Tibial artery (tissue), 4 donors: Measurements from ENCODE around the gene FAM25C.
"Not testable (repeated sequence)": the region's sequence is repeated elsewhere in the genome, so short reads cannot be mapped to it uniquely, and the experiment has no call there.

ENCODE experiments used
- DNase-seq, 2 donors: peaks; one replicate each; pipeline ENCODE4 v3.0.0-alpha.2; 2019
- H3K27ac ChIP-seq, 2 donors: fragments of 200-600 bp; sonication (generic) in 1 of 2; 1 replicate in 1 of 2; 2 replicates in 1 of 2; pipeline ENCODE4 v1.5.1; 2018 to 2019; ENCODE audit warnings: mild to moderate bottlenecking in 1 of 2
- H3K27me3 ChIP-seq, 2 donors: fragments of 200-600 bp; sonication (generic) in 1 of 2; one replicate each; pipeline versions ENCODE4 v1.5.1 to v1.6.0; 2016 to 2019
- H3K36me3 ChIP-seq, 3 donors: fragments of 200-600 bp; sonication (generic) in 2 of 3; one replicate each; pipeline ENCODE4 v1.5.1; 2016 to 2019; ENCODE audit warnings: mild to moderate bottlenecking in 2 of 3
- H3K4me1 ChIP-seq, 4 donors: fragments of 200-600 bp; sonication (generic) in 2 of 4; 1 replicate in 3 of 4; 2 replicates in 1 of 4; pipeline ENCODE4 v1.5.1; 2016 to 2019
- H3K4me3 ChIP-seq, 2 donors: fragments of 200-600 bp; sonication (generic) in 1 of 2; 1 replicate in 1 of 2; 2 replicates in 1 of 2; pipeline ENCODE4 v1.5.1; 2018 to 2019; ENCODE audit warnings: mild to moderate bottlenecking in 2 of 2
- H3K9me3 ChIP-seq, 3 donors: fragments of 200-600 bp; sonication (generic) in 1 of 3; one replicate each; pipeline ENCODE4 v1.5.1; 2016 to 2019
- intact Hi-C: fragments of 100-400 bp; cut with DNase I; formaldehyde crosslinking; loops from one replicate; pipeline ENCODE4 v1.15.0; 2023; ENCODE audit warnings: low total_unique reads

The FAM25C gene

DNA sequence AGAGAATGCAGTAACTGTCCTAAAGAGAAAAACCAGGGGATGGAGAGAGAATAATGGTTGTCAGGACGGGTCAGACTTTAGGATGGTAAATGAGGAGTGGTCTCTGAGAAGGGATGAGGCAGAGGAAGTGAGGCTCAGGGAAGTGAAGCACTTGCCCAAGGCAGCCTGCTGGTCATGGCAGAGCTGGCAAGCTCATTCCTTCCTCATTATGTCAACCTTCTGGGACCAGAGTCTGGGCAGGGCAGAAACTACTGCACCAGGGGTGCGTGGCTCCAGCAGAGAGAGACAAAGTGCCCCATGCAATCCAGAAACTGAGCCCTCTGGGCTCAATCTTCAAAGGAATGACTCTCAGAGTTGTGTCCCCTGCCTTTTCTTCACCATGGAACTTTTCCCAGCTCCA, 27.5 kb downstream of the FAM25C start:
- intact Hi-C loops, H3K36me3 ChIP-seq, H3K27me3 ChIP-seq, H3K9me3 ChIP-seq, H3K4me1 ChIP-seq, H3K27ac ChIP-seq, DNase-seq, H3K4me3 ChIP-seq: not testable (repeated sequence)

DNA sequence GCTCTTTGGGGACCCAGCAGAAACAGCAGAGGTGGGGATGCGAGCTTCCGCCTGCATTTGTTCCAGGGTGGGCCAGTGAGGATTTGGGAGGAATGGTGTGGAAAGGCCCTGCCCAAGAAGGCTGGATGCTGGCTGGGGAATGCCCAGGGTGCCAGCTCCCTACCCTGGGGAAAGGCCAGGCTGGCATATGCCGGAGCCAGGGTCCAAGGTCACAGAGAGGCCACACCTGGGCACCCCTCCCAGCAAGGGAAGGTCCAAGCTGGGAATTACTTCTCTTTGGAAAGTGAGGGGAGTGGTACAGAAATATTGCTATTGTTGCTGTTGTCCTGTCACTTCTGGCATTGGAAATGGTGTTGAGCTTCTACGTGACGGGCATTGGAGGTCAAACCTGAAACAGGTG, 28.0 kb downstream of the FAM25C start:
- H3K4me3 ChIP-seq, H3K27me3 ChIP-seq, intact Hi-C loops, H3K36me3 ChIP-seq, H3K4me1 ChIP-seq, DNase-seq, H3K27ac ChIP-seq, H3K9me3 ChIP-seq: not testable (repeated sequence)

DNA sequence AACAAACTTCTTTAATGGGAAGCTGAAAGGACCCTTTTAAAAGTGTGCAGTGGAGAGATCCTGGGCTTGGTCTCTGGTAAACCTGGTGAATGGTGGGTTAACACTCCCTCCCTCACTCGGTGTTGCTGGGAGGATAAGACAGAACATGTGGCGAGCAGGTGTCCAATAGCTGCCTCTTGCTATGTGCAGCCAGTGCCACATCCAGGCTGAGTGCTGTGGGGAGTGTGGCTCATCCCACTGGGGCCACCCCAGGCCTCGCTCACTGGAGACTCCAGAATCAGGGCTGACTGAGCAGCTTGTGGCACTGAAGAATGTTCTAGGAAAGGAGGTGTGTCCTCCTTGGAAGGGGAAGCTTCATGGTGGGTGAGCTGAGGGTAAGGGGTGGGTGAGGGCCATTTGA, 29.5 kb downstream of the FAM25C start:
- H3K27me3 ChIP-seq, H3K4me3 ChIP-seq, H3K36me3 ChIP-seq, H3K27ac ChIP-seq, H3K4me1 ChIP-seq, DNase-seq, intact Hi-C loops, H3K9me3 ChIP-seq: not testable (repeated sequence)

DNA sequence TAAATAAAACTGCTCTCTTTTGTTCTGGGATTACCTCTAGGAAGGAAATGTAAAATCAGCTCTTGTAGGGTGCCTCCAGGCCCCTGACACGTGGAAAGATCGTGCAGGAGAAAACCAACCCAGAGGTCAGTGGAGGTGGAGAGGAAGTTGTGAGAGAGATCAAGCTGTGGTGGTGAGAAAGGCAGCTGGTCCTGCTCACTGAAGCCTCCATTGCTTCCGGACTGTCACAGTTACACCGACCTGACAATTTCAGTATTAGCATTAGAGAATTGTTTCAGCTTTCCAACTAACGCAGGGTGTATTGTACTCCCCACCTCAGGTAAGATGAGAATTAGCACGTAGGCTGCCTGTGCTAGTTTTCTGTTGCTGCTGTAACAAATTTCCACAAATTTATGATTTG, 30.6 kb downstream of the FAM25C start:
- H3K27me3 ChIP-seq, H3K9me3 ChIP-seq, H3K27ac ChIP-seq, intact Hi-C loops, H3K4me3 ChIP-seq, H3K4me1 ChIP-seq, H3K36me3 ChIP-seq, DNase-seq: not testable (repeated sequence)

DNA sequence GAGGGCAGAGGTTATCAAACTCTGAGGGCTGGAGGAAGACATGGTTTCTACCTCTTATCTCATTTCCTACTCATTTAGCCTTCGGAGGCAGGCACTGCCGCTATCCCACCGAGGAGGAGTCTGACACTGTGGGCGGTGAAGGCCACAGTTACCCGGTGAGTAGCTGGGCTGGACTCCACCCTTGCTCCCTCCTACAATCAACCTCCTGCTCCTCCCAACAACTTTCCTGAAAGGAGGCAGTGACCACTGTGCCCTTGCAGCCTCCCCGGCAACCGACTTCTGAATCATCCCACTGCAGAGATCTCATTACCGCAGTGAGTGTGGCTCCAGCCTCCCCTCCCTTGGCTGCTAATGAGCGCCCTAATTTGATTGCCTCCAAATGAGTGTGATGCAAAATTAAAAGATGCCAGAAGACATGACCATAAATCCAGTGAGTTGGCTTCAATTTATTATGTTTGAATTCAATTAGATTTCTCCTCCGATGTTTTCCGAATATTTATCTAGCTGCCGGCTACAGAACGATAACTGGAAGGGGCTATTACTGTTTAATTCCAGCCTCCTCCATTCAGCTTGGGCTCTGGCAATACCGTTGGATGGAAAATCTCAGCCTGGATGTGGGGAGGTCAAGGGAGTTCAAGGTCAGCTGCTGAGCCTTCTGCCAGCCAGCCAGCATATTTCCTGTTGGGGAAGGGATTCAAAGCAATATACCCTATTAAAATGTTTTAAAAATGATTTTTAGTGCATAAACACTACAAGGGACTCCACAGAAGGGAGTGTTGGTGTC, 35.1 kb downstream of the FAM25C start:
- intact Hi-C loops, DNase-seq, H3K4me1 ChIP-seq, H3K4me3 ChIP-seq, H3K9me3 ChIP-seq, H3K27me3 ChIP-seq, H3K36me3 ChIP-seq, H3K27ac ChIP-seq: not testable (repeated sequence)

DNA sequence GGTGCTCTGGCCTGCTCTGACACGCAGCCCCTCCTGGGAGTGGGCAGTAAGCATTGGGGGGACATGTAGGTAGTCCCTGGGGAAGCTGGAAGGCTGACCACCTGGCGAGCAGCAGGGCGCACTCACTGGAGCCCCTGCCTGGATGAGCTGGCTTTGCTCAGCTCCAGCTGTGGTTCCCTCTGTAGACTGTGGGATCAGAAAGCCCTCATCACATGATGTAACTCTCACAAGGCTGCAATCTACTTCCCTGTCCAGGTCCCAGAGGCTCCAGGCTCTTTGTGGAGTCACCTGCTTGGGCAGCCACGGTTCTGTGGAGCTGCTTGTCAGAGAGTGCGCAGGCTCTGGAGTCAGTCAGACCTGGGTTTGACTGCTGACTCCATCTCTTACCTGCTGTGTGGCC, 36.8 kb downstream of the FAM25C start:
- H3K36me3 ChIP-seq, H3K9me3 ChIP-seq, intact Hi-C loops, H3K4me1 ChIP-seq, H3K4me3 ChIP-seq, H3K27ac ChIP-seq, DNase-seq, H3K27me3 ChIP-seq: not testable (repeated sequence)

DNA sequence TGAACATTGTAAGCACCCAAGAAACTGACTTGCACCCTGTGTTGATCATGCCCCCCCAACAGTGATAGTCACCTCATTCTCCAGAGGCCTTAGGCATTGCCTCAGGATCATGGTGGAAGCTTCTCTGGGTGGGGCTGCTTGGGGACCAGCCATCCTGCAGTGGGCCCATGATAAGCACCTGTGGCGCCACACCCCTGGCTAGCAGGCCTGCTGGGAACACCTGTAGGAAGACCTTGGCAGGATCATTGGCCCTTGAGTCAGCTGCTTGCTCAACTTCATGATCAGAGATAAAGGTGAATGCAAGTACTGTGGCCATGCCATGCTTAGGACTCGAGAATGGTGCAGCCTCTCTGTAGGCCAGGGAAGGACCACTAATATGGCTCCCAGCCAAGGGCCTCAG, 38.9 kb downstream of the FAM25C start:
- H3K4me1 ChIP-seq, DNase-seq, H3K9me3 ChIP-seq: not testable (repeated sequence)

DNA sequence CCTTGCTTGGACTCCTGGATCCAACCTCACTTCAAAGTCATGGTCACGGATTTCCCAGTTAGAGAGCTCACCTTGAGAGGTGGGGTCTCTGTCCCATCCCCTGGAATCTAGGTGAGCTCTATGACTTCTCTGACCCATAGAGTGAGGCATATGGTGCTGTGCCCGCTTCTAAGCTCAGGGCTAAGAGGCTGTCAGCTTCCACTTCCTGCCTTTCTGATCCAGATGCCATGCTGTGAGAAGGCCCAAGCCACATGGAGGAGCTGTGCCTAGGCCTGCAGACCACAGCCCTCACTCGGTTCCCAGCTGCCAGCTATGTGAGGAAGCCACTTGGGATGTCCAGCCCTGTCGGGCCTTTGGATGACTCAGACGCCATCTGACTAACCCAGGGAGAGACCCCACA, 39.9 kb downstream of the FAM25C start:
- intact Hi-C loops, H3K27me3 ChIP-seq, H3K9me3 ChIP-seq, DNase-seq, H3K4me3 ChIP-seq, H3K36me3 ChIP-seq, H3K27ac ChIP-seq, H3K4me1 ChIP-seq: not testable (repeated sequence)

More for the DNA sequence above, 38.9 kb downstream of the FAM25C start:
- H3K36me3 ChIP-seq, intact Hi-C loops, H3K27ac ChIP-seq, H3K27me3 ChIP-seq, H3K4me3 ChIP-seq: not testable (repeated sequence)

DNA sequence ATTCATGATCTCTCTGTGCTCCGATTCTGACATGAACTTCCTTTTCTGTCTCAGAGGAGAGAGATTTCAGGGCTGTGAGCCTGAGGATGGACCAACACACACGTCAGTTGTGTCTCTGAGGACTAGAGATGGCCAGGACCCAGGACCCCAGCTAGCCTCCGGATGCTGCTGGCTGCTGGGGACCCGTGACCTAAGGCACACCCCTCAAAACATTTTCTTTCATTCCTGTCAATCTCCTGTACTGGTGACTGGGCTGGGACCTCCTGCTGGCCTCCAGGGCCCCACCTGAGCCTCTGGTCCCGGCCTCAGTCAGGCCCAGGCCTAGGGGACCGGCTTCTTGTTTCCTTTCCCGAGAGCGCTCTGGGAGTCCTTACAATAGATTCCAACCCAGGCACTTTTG, 42.4 kb downstream of the FAM25C start:
- H3K27ac ChIP-seq, H3K27me3 ChIP-seq, H3K9me3 ChIP-seq, H3K36me3 ChIP-seq, H3K4me1 ChIP-seq, H3K4me3 ChIP-seq, intact Hi-C loops, DNase-seq: not testable (repeated sequence)

DNA sequence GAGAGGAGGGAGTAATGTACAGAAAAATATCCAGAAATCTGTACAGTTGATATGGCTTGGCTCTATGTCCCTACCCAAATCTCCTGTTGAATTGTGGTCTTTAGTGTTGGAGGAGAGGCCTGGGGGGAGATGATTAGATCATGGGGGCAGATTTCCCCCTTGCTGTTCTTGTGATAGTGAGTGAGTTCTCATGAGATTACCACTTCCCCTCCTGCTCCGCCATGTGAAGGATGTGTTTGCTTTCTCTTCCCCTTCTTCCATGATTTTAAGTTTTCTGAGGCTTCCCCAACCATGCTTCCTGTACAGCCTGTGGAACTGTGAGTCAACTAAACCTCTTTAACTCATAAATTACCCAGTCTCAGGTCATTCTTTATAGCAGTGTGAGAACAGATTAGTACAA, 52.2 kb downstream of the FAM25C start:
- intact Hi-C loops, H3K9me3 ChIP-seq, H3K27me3 ChIP-seq, H3K36me3 ChIP-seq, H3K4me1 ChIP-seq, H3K27ac ChIP-seq, DNase-seq, H3K4me3 ChIP-seq: not testable (repeated sequence)
